ENCODE results near the gene HSPA4.

Gene HSPA4

GRCh38 chr5:133106761-133107572, 55.2 kb downstream of the HSPA4 start:
- H3K4me3 ChIP-seq (ENCODE audit: low read length) = no peak overlapping the region; the same call in 1 of the 2 replicates
- no peak for TF ChIP-seq ZNF274 (IDR thresholded peaks at IDR 0.05; ENCODE audit: low read depth, low read length)

GRCh38 chr5:133108481-133108921, 56.7 kb downstream of the HSPA4 start:
- no peak overlapping the region for H3K4me3 ChIP-seq (ENCODE audit: low read length)
- no peak for TF ChIP-seq ZNF274 (IDR thresholded peaks at IDR 0.05; ENCODE audit: low read depth, low read length)

- no peak for TF ChIP-seq ZNF274 (IDR thresholded peaks at IDR 0.05; ENCODE audit: low read depth, low read length)
- no peak overlapping the region for H3K4me3 ChIP-seq (ENCODE audit: low read length)
Measured at GRCh38 chr5:133109655-133110483, 58.1 kb downstream of the HSPA4 start.

- TF ChIP-seq ZNF274 (IDR thresholded peaks at IDR 0.05; ENCODE audit: low read depth, low read length) = no peak
- H3K4me3 ChIP-seq (ENCODE audit: low read length) = no peak overlapping the region
Measured at GRCh38 chr5:133110709-133111108, 58.9 kb downstream of the HSPA4 start.

- H3K4me3 ChIP-seq (ENCODE audit: low read length) = no peak overlapping the region
- no peak for TF ChIP-seq ZNF274 (IDR thresholded peaks at IDR 0.05; ENCODE audit: low read depth, low read length)
Measured at GRCh38 chr5:133111299-133111698, 59.5 kb downstream of the HSPA4 start.

- H3K4me3 ChIP-seq (ENCODE audit: low read length) = no peak overlapping the region
- no peak for TF ChIP-seq ZNF274 (IDR thresholded peaks at IDR 0.05; ENCODE audit: low read depth, low read length)
Measured at GRCh38 chr5:133112026-133112660, 60.3 kb downstream of the HSPA4 start.

- no peak overlapping the region for H3K4me3 ChIP-seq (ENCODE audit: low read length)
- TF ChIP-seq ZNF274 (IDR thresholded peaks at IDR 0.05; ENCODE audit: low read depth, low read length) = no peak
Measured at GRCh38 chr5:133113331-133114061, 61.7 kb downstream of the HSPA4 start.

- no peak overlapping the region for H3K4me3 ChIP-seq (ENCODE audit: low read length)
- no peak for TF ChIP-seq ZNF274 (IDR thresholded peaks at IDR 0.05; ENCODE audit: low read depth, low read length)
Measured at GRCh38 chr5:133114166-133114932, 62.5 kb downstream of the HSPA4 start.

- no peak for TF ChIP-seq ZNF274 (IDR thresholded peaks at IDR 0.05; ENCODE audit: low read depth, low read length)
- H3K4me3 ChIP-seq (ENCODE audit: low read length) = no peak overlapping the region
Measured at GRCh38 chr5:133114933-133115310, 63.1 kb downstream of the HSPA4 start.

- H3K4me3 ChIP-seq (ENCODE audit: low read length) = no peak overlapping the region
- TF ChIP-seq ZNF274 (IDR thresholded peaks at IDR 0.05; ENCODE audit: low read depth, low read length) = no peak
Measured at GRCh38 chr5:133116601-133117000, 64.8 kb downstream of the HSPA4 start.

GRCh38 chr5:133117166-133117911, 65.5 kb downstream of the HSPA4 start:
- H3K4me3 ChIP-seq (ENCODE audit: low read length) = no peak overlapping the region
- TF ChIP-seq ZNF274 (IDR thresholded peaks at IDR 0.05; ENCODE audit: low read depth, low read length) = no peak

- no peak for TF ChIP-seq ZNF274 (IDR thresholded peaks at IDR 0.05; ENCODE audit: low read depth, low read length)
- H3K4me3 ChIP-seq (ENCODE audit: low read length) = no peak overlapping the region
Measured at GRCh38 chr5:133117912-133118445, 66.2 kb downstream of the HSPA4 start.
